NCI-H524 (cell line): ENCODE measurements around the gene NUDT8.
"Not testable (repeated sequence)": the region's sequence is repeated elsewhere in the genome, so short reads cannot be mapped to it uniquely, and the experiment has no call there.

Experiments
- DNase-seq, 2 experiments: peaks; one replicate each; lab custom pipeline; 2025; lab: John Stamatoyannopoulos, UW

Gene NUDT8

DNA sequence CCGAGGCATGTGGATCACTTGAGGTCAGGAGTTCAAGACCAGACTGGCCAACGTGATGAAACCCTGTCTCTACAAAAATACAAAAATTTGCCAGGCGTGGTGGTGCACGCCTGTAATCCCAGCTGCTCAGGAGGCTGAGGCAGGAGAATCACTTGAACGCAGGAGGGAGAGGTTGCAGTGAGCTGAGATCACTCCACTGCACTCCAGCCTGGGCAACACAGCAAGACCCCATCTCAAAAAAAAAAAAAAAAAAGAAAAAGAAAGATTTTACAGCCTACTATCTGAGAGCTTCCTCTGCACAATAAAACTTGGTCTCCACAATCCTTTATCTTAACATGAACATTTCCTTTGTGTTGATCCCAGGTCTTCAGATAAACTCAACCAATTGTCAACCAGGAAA, 31.0 kb upstream of the NUDT8 start:
- DNase-seq, result not testable (repeated sequence)

GRCh38 chr11:67659651-67660165, 30.0 kb upstream of the NUDT8 start:
- DNase-seq, result not testable (repeated sequence)

GRCh38 chr11:67657300-67657699, 27.6 kb upstream of the NUDT8 start:
- no peak for DNase-seq

DNA sequence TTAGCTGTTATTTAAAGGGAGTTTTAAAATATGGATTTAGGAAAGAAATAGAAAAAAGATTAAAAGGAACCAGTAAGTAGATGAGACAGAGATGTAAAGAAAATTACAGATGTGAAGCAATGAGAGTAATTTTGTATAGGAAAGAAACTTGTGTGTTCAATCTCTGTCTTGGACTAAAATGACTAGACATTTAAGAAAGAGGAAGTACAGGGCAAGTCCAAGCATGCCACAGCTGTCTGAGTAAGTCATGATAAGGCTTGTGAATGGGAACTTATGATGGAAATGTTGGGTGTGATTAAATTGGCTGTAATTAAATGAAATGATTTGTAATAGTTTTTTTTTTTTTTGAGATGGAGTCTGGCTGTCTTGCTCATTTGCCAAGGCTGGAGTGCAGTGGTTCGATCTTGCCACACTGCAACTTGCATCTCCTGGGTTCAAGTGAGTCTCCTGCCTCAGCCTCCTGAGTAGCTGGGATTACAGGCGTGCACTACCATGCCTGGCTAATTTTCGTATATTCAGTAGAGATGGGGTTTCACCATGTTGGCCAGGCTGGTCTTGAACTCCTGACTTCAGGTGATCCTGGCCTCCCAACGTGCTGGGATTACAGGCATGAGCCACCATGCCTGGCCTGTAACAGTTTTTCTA, 26.7 kb upstream of the NUDT8 start:
- DNase-seq, result no peak

- DNase-seq, result no peak
These were observed 24.5 kb upstream of the NUDT8 start for GRCh38 chr11:67654225-67654624.

DNA sequence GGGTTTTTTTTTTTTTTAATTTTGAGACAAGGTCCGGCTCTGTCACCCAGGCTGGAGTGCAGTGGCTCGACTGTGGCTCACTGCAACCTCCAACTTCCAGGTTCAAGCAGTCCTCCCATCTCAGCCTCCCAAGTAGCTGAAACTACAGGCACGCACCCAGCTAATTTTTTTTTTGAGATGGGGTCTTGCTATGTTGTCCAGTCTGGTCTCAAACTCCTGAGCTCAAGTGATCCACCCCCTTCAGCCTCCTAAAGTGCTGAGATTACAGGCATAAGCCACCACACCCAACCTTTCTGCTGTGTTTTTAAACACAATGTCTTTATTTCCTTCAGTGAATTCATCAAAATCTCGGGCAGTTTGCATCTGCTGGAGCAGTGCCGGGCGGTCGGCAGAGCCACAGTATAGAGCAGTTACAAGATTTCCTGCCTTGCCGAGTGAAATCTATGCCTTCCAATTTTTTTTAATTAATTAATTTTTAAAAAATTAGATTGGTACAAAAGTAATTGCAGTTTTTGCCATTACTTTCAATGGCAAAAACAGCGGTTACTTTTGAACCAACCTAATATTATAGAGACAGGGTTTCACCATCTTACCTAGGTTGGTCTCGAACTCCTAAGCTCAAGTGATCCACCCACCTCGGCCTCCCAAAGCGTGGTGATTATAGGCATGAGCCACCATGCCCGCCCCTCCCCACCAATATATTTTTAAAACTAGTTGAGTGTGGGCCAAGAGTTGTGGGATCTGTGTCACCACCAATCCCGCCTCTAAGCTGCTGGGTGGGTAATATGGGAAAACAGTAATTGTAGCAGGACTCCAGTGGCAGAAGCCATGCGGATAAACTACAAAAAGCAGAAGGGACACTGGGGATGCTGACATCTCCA, 23.5 kb upstream of the NUDT8 start:
- DNase-seq, result no peak

DNA sequence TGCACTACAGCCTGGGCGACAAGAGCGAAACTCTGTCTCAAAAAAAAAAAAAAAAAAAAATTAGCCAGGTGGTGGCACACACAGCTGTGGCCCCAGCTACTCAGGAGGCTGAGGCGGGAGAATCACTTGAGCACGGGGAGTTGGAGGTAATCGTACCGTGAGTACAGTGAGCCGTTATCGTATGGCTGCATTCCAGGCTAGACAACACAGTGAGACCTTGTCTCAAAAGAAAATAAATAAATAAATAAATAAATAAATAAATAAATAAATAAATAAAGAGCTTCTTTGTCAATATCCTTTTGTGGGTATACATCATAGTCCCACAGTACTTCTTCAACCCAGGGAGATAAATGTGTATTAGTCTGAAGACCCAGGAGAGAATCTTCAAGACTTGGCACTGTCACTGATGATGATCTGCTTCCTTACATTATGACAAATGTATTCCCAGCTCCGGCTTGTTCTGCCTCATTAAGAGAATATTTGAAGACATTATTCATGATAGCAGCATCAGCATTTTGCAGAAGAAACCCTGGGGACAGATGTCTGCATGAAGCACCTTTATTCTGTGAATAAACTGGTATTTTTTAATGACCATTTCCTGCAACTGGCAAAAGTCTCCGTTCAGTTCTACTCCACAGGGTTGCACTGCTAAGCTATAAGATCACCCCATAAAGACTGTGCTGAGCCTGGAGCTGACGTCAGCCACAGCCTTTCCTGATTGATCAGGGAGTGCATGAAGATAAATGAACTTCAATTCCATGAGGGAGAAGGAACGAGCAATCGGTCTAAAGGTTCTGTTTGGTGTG, 22.4 kb upstream of the NUDT8 start:
- DNase-seq, result no peak

- DNase-seq, result peak in 1 of 2 experiments; percentile 21
These were observed 20.1 kb upstream of the NUDT8 start for GRCh38 chr11:67649634-67650510.

- no peak for DNase-seq
These were observed 19.3 kb upstream of the NUDT8 start for GRCh38 chr11:67648796-67649613.

- peak in 1 of 2 experiments; percentile 51 for DNase-seq
These were observed 18.5 kb upstream of the NUDT8 start for GRCh38 chr11:67648140-67648795.

GRCh38 chr11:67647471-67647870, 17.7 kb upstream of the NUDT8 start:
- no peak for DNase-seq

DNA sequence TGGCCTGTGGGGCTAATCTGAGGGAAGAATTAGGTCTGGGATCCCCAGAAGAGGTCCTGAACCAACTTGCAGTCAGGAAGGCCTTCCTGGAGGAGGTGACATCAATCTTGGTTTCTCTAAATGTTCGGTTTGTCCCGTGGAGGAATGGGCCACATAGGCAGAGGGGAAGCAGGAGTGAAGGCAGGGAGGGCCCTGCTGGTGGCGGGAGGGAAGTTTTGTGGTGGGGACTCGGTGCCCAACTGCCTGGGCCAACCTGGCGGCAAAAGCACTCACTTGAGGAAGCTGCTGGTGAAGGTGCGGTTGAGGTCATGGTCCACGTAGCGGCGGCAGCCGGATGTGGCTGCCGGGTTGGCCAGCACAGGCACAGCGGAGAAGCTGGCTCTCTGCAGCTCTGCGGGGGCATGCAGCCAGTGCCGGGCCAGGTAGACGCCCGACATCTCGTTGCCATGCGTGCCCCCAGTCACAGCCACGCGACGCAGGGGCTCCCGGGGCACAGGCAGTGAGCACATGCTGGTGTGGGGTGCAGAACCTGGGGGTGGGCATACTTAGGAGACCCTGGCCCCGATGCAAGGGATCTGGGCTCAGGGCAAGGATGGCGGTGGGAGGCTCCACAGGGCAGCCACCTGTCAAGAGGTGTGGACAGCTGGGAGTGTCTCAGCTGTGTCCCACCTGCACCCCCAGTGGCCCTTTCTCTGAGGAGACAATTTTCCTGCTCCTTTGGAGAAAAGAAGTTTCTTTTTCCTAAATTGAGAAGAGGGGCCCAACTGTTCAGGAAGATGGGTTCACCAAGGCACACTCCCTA, 17.0 kb upstream of the NUDT8 start:
- no peak for DNase-seq

GRCh38 chr11:67645521-67646461, 16.1 kb upstream of the NUDT8 start:
- DNase-seq, result no peak

DNA sequence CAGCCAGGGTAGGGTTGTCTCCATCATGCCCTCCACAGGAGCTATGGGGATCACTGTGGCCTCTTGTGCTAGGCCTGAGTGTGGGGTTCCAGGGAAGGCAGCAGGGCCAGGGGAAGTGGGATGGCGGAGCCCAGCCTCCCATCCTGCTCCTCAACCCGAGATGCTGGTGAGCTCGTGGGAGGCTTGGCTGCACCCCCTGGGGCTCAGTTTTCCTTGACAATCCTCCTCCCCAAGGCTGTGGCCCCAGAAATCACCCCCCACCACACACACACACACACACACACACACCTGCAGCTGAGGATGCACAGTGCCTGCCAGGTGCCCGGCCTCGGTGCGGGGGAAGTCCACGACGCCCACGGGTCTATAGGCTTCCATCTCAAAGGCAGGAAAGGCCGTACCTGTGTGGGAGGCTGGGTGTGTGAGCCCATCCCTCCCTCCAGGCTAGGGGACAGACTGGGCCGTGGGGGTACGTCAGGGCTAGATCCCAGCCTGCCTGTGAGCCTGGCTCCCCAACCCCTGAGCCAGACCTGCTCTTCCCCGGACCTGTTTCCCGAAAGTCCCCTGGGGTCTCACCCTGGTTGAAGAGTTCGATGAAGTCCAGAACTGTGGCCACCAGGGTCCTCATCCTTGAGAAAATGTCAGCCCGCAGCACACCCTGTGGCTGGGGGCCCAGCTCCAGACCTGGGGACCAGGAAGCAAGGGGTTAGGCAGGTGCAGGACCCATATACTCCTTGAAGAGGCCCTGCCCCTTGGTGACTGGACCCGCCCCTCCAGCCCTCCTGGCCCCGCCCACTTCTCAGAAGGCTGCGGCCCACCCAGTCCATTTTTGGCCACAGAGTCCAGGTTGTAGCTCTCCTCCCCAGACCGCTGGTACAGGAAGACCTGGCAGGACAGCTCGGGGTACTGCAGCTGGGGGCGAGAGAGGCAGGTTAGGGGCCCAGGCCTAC, 15.0 kb upstream of the NUDT8 start:
- no peak for DNase-seq

- DNase-seq, result no peak
These were observed 14.3 kb upstream of the NUDT8 start for GRCh38 chr11:67644042-67644441.

- DNase-seq, result no peak
These were observed 12.7 kb upstream of the NUDT8 start for GRCh38 chr11:67642173-67643120.
